PC-3 (cell line): Measurements from ENCODE around the gene MATN1. TPM values are rescaled to one million over a fixed set of nuclear protein-coding genes. Genes with fewer than 3 reads are reported as not detected.

ENCODE experiments used
- ATAC-seq: fragments of 200-7000 bp; cut with Tn5 transposase; 2 replicates; pipeline ENCODE4 v1.9.1; 2020; ENCODE audit warnings: mild to moderate bottlenecking, moderate library complexity
- BruUV-seq: library from RNA; stranded (reverse); fragments of 400-500 nt; replicated peaks from 2 replicates; lab custom pipeline; 2021; lab: Mats Ljungman, UMichigan
- CTCF ChIA-PET: fragments of 300-600 bp; sonication (Branson Sonifier 250); formaldehyde crosslinking; loops from one replicate; lab custom pipeline; 2022; ENCODE audit warnings: antibody characterized with exemption; lab: Charles Lee
- POLR2A ChIA-PET: fragments of 300-600 bp; sonication (Branson Sonifier 250); formaldehyde crosslinking; loops from one replicate; lab custom pipeline; 2022; ENCODE audit warnings: antibody characterized with exemption; ENCODE audit not compliant: unreplicated experiment; lab: Charles Lee
- DNase-seq: peaks from one replicate; pipeline ENCODE4 v3.0.0-alpha.2; 2015
- H2AFZ ChIP-seq: fragments of 300-600 bp; sonication (generic); 2 replicates; pipeline ENCODE4 v1.6.0; 2016; ENCODE audit warnings: antibody characterized with exemption, low read length
- H3F3A ChIP-seq: fragments of 300-600 bp; sonication (generic); one replicate; pipeline ENCODE4 v1.6.0; 2017; ENCODE audit warnings: antibody characterized with exemption, low read length, control low read depth, mild to moderate bottlenecking; ENCODE audit not compliant: unreplicated experiment
- H3K27ac ChIP-seq: fragments of 300-600 bp; sonication (generic); 2 replicates; pipeline ENCODE4 v1.5.1; 2016; ENCODE audit warnings: mild to moderate bottlenecking, low read length
- H3K27me3 ChIP-seq: fragments of 300-600 bp; sonication (generic); 2 replicates; pipeline ENCODE4 v1.6.1; 2016; ENCODE audit warnings: low read length, mixed read lengths
- H3K36me3 ChIP-seq: fragments of 300-600 bp; sonication (generic); 2 replicates; pipeline ENCODE4 v1.6.1; 2016; ENCODE audit warnings: low read depth, mixed run types, low read length, mixed read lengths
- H3K4me1 ChIP-seq: fragments of 300-600 bp; sonication (generic); 2 replicates; pipeline ENCODE4 v1.5.1; 2016; ENCODE audit warnings: low read length; ENCODE audit not compliant: insufficient read depth
- H3K4me2 ChIP-seq: fragments of 300-600 bp; sonication (generic); 2 replicates; pipeline ENCODE4 v1.6.0; 2016; ENCODE audit warnings: low read length
- H3K4me3 ChIP-seq: fragments of 300-600 bp; sonication (generic); 2 replicates; pipeline ENCODE4 v1.5.1; 2016; ENCODE audit warnings: mild to moderate bottlenecking, low read length, mixed read lengths
- H3K79me2 ChIP-seq: fragments of 300-600 bp; sonication (generic); 2 replicates; pipeline ENCODE4 v1.6.1; 2017; ENCODE audit warnings: low read length, mixed read lengths
- H3K9ac ChIP-seq: fragments of 300-600 bp; sonication (generic); 2 replicates; pipeline ENCODE4 v1.6.0; 2016; ENCODE audit warnings: mild to moderate bottlenecking, low read length
- H3K9me2 ChIP-seq: fragments of 300-600 bp; sonication (generic); replicated peaks from 2 replicates; pipeline ENCODE4 v1.6.1; 2016; ENCODE audit warnings: mixed run types, low read length, mixed read lengths
- H3K9me3 ChIP-seq: fragments of 300-600 bp; sonication (generic); 2 replicates; pipeline ENCODE4 v1.6.1; 2016; ENCODE audit warnings: low read length, mixed read lengths
- H4K20me1 ChIP-seq: fragments of 300-600 bp; sonication (generic); 2 replicates; pipeline ENCODE4 v1.6.1; 2016; ENCODE audit warnings: low read length, mixed read lengths
- EZH2 ChIP-seq: fragments of 300-600 bp; sonication (generic); IDR thresholded peaks from one replicate; pipeline ENCODE4 v1.6.1; 2017; ENCODE audit warnings: antibody characterized with exemption, mild to moderate bottlenecking, low read length; ENCODE audit not compliant: unreplicated experiment
- EZH2phosphoT487 ChIP-seq: fragments of 300-600 bp; sonication (generic); IDR thresholded peaks from 2 replicates; pipeline ENCODE4 v1.6.1; 2018; ENCODE audit warnings: mild to moderate bottlenecking, antibody characterized with exemption, low read length, borderline replicate concordance
- intact Hi-C: fragments of 100-400 bp; cut with micrococcal nuclease; formaldehyde crosslinking; loops from 2 replicates; pipeline ENCODE4 v1.9.0; 2023
- total RNA-seq: library from RNA; depleted of rRNA; stranded (reverse); fragments of >200 nt; gene quantifications from 2 replicates; pipeline ENCODE4 v1.2.3, GENCODE V29; 2014
- TF ChIP-seq, protein P1 (sequence below): fragments of 300-600 bp; sonication (generic); conservative IDR thresholded peaks from 2 replicates; pipeline ENCODE4 v1.5.1; 2017; ENCODE audit warnings: antibody characterized with exemption, low read depth, mild to moderate bottlenecking, low read length

Gene MATN1
- total RNA-seq, 1 experiment from 2014 or later = not detected

DNA sequence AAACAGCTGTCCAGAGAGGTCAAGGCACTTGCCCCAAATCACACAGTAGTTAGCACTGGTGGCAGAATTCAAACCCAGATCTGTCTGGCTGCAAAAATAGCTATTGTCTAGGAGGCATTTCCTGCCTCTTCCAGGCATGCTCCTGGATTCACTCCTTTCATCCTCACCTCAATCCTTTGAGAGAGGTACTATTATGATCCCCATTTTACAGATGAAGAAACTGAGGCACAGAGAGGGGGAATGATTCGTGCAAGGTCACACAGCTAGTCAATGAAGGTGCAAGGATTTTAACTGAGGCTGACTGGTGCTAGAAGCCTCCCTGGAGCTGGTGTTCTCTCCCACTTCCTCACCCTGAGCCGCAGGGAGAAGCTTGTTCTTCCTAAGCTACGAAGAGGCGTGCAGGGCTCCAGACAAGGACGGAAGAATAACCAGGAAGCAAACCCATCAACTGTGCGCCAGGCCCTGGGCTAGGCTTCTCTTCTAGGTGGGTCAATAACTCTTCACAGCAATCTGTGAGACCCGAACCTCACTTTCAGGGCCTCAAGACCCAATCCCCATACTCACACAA is 34.8 kb upstream of the MATN1 start:
- POLR2A ChIA-PET = interaction anchor here (0.6 kb wide), 1 partner anchor 361 kb away, joined by 3 read pairs; no protein-coding TSS in a partner anchor
- no peak overlapping the region for H3K4me2 ChIP-seq

DNA sequence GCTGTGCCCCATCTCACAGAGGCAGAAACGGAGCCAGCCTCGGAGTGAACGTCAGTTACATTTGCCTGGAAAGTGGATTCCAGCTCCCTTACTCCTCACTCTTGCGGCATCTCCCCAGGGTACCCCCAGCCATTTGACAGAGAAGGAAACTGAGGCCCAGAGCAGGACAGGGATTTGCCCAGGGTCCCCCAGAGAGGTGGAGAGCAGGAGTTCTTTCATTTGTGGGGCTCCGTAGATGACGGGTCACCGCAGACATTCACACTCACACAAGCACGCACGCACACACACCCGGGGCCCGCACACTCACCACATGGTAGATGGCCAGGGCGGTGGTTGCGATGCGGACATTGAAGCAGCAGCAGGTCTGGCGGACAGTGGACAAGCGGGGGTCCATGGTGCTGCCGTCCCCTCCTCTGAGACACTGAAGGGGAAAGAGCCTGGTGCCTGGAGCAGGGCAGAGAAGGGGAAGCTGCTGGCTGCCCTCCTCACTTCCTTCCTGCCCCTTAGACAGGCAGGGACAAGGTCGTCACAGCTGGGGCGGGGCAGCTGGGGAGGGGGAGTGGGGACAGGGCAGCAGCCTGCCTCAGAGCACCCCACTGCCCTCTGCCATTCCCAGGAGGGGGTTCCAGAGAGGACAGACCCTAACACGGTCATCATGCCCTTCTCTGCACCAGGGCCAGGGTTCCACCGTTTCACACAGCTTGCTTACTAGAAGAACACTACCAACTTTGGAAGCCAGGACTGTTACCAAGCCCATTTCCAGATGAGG is 34.2 kb upstream of the MATN1 start, which contains the start of gene LAPTM5:
LAPTM5 (minus strand) TSS at position 423 of the 769 bp plus-strand sequence; CDS start at position 394, 29 bp downstream.
- ATAC-seq (no peak), DNase-seq (no peak)
- Histone ChIP-seq H3K27me3 (no peaks in the 10 kb centered on the region), H2AFZ (no peak within 1 kb of the TSS), H3K79me2 (no peaks in the 10 kb centered on the region), H3K9ac (no peak within 1 kb of the TSS), H3F3A (no peaks in the 10 kb centered on the region), H3K27ac (peak within 1 kb of the TSS; percentile 1; the same call in 1 of the 2 replicates), H3K4me1 (peaks cover 18% of the 10 kb centered on the region), H3K4me2 (peak within 1 kb of the TSS; percentile 46), H3K4me3 (no peak within 1 kb of the TSS), H3K9me3 (no peaks in the 10 kb centered on the region), H3K9me2 (no peaks in the 10 kb centered on the region), H3K36me3 (no peaks in the 10 kb centered on the region), H4K20me1 (no peaks in the 10 kb centered on the region)
- intact Hi-C loops = no loop called here
- no TSS peak for BruUV-seq
- no peak for TF ChIP-seq EZH2
- TF ChIP-seq, protein P1, sequence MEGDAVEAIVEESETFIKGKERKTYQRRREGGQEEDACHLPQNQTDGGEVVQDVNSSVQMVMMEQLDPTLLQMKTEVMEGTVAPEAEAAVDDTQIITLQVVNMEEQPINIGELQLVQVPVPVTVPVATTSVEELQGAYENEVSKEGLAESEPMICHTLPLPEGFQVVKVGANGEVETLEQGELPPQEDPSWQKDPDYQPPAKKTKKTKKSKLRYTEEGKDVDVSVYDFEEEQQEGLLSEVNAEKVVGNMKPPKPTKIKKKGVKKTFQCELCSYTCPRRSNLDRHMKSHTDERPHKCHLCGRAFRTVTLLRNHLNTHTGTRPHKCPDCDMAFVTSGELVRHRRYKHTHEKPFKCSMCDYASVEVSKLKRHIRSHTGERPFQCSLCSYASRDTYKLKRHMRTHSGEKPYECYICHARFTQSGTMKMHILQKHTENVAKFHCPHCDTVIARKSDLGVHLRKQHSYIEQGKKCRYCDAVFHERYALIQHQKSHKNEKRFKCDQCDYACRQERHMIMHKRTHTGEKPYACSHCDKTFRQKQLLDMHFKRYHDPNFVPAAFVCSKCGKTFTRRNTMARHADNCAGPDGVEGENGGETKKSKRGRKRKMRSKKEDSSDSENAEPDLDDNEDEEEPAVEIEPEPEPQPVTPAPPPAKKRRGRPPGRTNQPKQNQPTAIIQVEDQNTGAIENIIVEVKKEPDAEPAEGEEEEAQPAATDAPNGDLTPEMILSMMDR = no peak
- TF ChIP-seq EZH2phosphoT487 = no peak
- POLR2A ChIA-PET = interaction anchor here (0.6 kb wide), 1 partner anchor 362 kb away, joined by 3 read pairs; no protein-coding TSS in a partner anchor
- CTCF ChIA-PET = no interaction called here

More for the DNA sequence above, 34.8 kb upstream of the MATN1 start:
- BruUV-seq = no TSS peak
- H3K9me2 ChIP-seq = no peaks in the 10 kb centered on the region
- no peak overlapping the region for H3K27ac ChIP-seq
- H3F3A ChIP-seq = no peaks in the 10 kb centered on the region
- DNase-seq = no peak
- no peaks in the 10 kb centered on the region for H3K9me3 ChIP-seq
- no peaks in the 10 kb centered on the region for H3K79me2 ChIP-seq
- H3K4me1 ChIP-seq = peaks cover 18% of the 10 kb centered on the region
- H2AFZ ChIP-seq = no peak overlapping the region
- intact Hi-C loops = no loop called here
- H3K36me3 ChIP-seq = no peaks in the 10 kb centered on the region
- TF ChIP-seq, protein P1 = no peak
- TF ChIP-seq EZH2 (no peak), EZH2phosphoT487 (no peak)
- no peaks in the 10 kb centered on the region for H3K27me3 ChIP-seq
- no peak overlapping the region for H3K4me3 ChIP-seq
- no peak overlapping the region for H3K9ac ChIP-seq
- CTCF ChIA-PET = no interaction called here
- ATAC-seq = no peak
- no peaks in the 10 kb centered on the region for H4K20me1 ChIP-seq
